AG10803 (cell line): ENCODE measurements around the gene NEAT1.

Experiments
- DNase-seq: peaks from one replicate; pipeline ENCODE4 v3.0.0; 2010; ENCODE audit warnings: low read depth
- H3K4me3 ChIP-seq: 2 replicates; pipeline ENCODE4 v1.5.1; 2011; ENCODE audit warnings: mild to moderate bottlenecking, low read length, control low read depth
- TF ChIP-seq, protein P1 (sequence below): conservative IDR thresholded peaks from 2 replicates; pipeline ENCODE4 v1.5.1; 2011; ENCODE audit warnings: mild to moderate bottlenecking, low read length, control low read depth, inconsistent platforms

NEAT1 gene

DNA sequence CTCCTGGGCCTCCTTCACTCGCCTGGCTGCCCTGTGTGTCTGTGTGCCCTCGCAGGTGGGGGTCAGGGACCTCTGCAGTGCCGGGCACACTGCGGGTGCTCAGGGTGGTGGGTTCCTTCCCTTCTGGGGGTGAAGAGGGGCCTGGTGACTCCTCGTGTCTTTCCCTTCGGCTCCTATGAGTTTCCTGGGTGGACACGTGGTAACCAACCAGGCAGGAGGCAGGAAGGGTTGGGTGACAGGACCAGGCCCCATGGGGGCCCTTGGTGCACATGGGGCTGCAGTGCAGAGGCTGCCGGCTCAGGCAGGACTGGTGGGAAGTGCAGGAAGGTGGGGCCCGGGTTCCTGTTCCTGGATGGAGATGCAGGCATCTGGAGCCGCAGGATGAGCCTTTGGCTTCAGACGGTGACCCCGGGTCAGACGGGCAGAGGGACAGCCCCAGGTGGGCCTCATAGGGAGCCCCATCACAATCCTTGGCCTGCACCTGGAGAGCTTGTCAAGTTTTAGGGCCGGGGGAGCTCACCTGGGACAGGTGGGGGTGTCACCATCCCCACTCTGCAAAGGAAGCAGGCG, 26.6 kb upstream of the NEAT1 start:
- no peak overlapping the region for H3K4me3 ChIP-seq
- TF ChIP-seq, protein P1, sequence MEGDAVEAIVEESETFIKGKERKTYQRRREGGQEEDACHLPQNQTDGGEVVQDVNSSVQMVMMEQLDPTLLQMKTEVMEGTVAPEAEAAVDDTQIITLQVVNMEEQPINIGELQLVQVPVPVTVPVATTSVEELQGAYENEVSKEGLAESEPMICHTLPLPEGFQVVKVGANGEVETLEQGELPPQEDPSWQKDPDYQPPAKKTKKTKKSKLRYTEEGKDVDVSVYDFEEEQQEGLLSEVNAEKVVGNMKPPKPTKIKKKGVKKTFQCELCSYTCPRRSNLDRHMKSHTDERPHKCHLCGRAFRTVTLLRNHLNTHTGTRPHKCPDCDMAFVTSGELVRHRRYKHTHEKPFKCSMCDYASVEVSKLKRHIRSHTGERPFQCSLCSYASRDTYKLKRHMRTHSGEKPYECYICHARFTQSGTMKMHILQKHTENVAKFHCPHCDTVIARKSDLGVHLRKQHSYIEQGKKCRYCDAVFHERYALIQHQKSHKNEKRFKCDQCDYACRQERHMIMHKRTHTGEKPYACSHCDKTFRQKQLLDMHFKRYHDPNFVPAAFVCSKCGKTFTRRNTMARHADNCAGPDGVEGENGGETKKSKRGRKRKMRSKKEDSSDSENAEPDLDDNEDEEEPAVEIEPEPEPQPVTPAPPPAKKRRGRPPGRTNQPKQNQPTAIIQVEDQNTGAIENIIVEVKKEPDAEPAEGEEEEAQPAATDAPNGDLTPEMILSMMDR = no peak
- no peak for DNase-seq

- TF ChIP-seq, protein P1 = no peak
- DNase-seq = no peak
These were observed 25.5 kb upstream of the NEAT1 start for GRCh38 chr11:65396769-65397745.

GRCh38 chr11:65398362-65398910, 24.2 kb upstream of the NEAT1 start:
- no peak overlapping the region for H3K4me3 ChIP-seq
- DNase-seq = no peak
- TF ChIP-seq, protein P1 = no peak

More at GRCh38 chr11:65396769-65397745, 25.5 kb upstream of the NEAT1 start:
- H3K4me3 ChIP-seq = no peak overlapping the region

DNA sequence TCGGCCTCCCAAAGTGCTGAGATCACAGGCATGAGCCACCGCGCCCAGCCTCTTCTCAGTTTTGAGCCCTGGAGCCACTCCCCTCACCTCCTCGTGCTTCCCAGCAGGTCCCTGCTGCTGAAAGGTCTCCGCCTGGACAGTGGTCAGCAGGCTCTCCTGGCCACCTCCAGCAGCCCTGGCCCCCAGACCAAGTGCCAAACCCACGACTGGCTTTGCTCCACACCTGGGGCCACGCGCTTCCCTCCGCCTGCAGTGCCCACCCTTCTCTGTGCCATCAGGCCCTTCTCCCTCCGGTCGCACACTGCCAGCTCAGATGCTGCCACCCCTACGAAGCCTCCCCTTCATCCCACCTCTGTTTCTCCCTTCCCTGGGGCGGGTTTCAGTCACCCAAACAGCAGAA, 23.3 kb upstream of the NEAT1 start:
- no peak for DNase-seq
- H3K4me3 ChIP-seq = no peak overlapping the region
- TF ChIP-seq, protein P1 = no peak

- TF ChIP-seq, protein P1 = no peak
These were observed 22.8 kb upstream of the NEAT1 start for GRCh38 chr11:65399845-65400244.

DNA sequence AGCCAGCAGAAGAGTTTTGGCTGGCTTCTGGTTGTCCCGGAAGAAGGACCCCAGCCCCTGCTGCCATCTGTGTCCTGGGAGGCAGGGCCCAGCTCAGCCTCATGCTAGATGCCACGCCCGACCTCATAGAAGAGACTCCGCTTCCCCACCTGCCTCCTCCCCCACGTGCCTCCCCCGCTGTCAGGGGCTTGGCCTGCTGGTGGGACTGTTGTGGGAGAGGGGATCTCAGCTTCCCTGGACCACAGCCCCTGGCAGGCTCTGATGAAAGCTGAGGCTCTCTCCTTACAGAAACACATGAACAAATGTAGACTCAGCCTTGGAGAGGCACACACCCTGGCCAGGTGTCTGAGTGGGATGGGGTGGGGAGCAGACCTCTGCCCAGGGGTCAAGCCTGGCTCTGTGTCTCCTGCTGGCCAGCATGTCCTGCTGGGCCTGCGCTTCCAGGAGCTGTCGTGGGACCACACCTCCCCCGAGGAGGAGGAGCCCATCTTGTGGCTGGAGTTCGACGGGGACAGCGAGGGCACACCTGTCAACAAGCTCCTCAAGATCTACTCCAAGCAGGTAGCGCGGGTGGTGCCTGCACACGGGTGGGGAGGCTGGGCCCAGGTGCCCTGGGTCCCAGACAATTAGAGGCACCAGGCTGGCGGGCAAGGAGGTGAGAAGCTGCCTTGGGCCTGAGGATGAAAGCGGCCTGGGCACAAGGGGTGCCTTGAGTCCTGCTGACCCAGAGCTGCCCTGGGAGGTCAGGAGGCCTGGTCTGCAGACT, 22.1 kb upstream of the NEAT1 start:
- DNase-seq = no peak
- TF ChIP-seq, protein P1 = no peak
- H3K4me3 ChIP-seq = no peak overlapping the region

More at GRCh38 chr11:65399845-65400244, 22.8 kb upstream of the NEAT1 start:
- H3K4me3 ChIP-seq = no peak overlapping the region
- no peak for DNase-seq
